Neural cell (in vitro differentiated cells): ENCODE measurements around the gene CLSTN3.

Experiments
- POLR2AphosphoS5 ChIP-seq: IDR thresholded peaks from 2 replicates; pipeline ENCODE4 v1.6.1; 2012
- TF ChIP-seq, protein P1 (sequence below): fragments of 450-650 bp; IDR thresholded peaks from 2 replicates; pipeline ENCODE4 v1.5.1; 2014; ENCODE audit warnings: antibody characterized with exemption, mild to moderate bottlenecking, moderate library complexity; ENCODE audit not compliant: poor library complexity, severe bottlenecking

DNA sequence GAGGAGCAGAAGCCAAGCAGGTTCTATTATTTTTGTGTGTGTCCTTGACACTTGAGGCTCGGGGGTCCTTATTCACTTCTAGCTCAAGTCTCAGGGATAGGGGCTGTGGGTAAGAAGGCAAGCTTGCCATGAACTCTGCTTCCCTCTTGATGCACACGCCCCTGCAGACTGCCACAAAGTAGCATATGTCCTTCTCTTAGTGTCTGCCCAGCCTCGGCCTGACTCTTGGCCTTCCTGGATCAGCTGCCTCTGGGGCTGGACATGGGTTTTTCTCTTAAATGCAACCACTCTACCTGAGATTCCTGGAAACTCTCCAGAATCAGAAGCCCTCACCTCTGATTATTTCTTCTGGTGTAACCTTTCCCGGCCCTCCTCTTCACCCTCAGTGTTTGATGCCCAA is 31.2 kb downstream of the CLSTN3 start:
- TF ChIP-seq, protein P1, sequence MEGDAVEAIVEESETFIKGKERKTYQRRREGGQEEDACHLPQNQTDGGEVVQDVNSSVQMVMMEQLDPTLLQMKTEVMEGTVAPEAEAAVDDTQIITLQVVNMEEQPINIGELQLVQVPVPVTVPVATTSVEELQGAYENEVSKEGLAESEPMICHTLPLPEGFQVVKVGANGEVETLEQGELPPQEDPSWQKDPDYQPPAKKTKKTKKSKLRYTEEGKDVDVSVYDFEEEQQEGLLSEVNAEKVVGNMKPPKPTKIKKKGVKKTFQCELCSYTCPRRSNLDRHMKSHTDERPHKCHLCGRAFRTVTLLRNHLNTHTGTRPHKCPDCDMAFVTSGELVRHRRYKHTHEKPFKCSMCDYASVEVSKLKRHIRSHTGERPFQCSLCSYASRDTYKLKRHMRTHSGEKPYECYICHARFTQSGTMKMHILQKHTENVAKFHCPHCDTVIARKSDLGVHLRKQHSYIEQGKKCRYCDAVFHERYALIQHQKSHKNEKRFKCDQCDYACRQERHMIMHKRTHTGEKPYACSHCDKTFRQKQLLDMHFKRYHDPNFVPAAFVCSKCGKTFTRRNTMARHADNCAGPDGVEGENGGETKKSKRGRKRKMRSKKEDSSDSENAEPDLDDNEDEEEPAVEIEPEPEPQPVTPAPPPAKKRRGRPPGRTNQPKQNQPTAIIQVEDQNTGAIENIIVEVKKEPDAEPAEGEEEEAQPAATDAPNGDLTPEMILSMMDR: no peak
- no peak for TF ChIP-seq POLR2AphosphoS5
